ENCODE measurements around the gene ACSS1. TPM values are rescaled to one million over a fixed set of nuclear protein-coding genes. Genes with fewer than 3 reads are reported as not detected.

Gene ACSS1
- total RNA-seq, 1 donor from 2014 or later = 19.5 TPM

- peak overlapping the region; percentile 92 to 96 for H3K27ac ChIP-seq
- peak in 1 of 2 donors; percentile 88 for DNase-seq (ENCODE audit: low spot score in 2 of 2)
Measured at GRCh38 chr20:25053255-25054031, 4.5 kb downstream of the ACSS1 start.

DNA sequence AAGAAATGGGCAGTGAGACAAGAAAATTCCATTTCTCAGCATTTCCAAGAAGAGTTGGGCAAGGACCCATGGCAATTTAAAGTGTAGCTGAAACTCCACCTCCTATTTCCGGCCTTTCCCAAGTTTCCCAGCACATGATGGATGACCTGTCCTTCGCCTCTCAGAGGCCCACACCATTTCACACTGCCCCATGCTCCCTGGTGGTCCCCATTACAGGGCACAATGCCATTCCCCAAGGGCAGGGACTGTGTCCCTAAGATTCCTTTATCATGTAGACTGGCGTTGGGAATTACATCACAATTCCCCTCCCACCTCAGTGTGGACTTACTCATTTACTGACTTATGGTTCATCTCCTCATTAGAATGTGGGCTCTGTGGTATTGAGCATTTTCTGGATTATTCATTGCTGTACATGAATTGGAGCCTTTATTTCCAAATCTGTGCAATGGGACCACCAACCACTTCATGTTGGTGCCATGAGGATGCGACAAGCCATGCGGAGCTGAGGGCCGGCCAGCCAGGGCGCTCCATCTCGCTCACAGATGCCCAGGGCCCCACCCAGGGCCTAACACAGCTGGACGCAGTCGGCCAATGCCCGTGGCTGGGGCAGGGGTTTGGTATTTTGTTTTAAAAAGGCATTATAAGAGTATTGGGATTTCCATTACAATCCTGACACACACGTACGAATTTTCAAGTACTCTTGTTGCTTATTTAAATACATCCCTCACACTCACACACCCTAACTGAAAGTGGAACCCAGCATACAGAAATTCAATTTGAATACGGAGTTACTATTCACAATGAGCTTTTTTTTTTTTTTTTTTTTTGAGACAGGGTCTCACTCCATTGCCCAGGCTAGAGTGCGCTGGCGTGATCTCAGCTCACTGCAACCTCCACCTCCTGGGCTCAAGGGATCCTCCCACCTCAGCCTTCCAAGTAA is 5.4 kb downstream of the ACSS1 start:
- intact Hi-C loops (cut with DNase I) = loop anchor here (1.0 to 10.0 kb wide), 8 partner anchors 12 to 1898 kb away; partner anchors contain the start of genes NANP, NXT1 and SYNDIG1
- H3K4me3 ChIP-seq = peak overlapping the region; percentile 18 to 43
- H3K27ac ChIP-seq = peak overlapping the region; percentile 92 to 96
- peaks cover 48 to 89% of the 10 kb centered on the region in 2 donors for H3K4me1 ChIP-seq
- no peaks in the 10 kb centered on the region for H3K27me3 ChIP-seq
- TF ChIP-seq CTCF (IDR thresholded peaks at IDR 0.05) = no peak
- peaks cover 0 to 3% of the 10 kb centered on the region in 2 donors for H3K36me3 ChIP-seq
- peak in 1 of 2 donors; percentile 91 for DNase-seq (ENCODE audit: low spot score in 2 of 2)
- H3K9me3 ChIP-seq = no peaks in the 10 kb centered on the region

More at GRCh38 chr20:25053255-25054031, 4.5 kb downstream of the ACSS1 start:
- TF ChIP-seq CTCF (IDR thresholded peaks at IDR 0.05) = no peak
- intact Hi-C loops (cut with DNase I) = loop anchor here (2.0 to 10.0 kb wide), 7 partner anchors 173 to 1899 kb away; partner anchors contain the start of genes NANP, NXT1 and SYNDIG1
- no peaks in the 10 kb centered on the region for H3K27me3 ChIP-seq
- H3K36me3 ChIP-seq = no peaks in the 10 kb centered on the region
- H3K4me3 ChIP-seq = peak overlapping the region; percentile 18 to 43
- no peaks in the 10 kb centered on the region for H3K9me3 ChIP-seq
- peaks cover 48 to 84% of the 10 kb centered on the region in 2 donors for H3K4me1 ChIP-seq

GRCh38 chr20:25051386-25052155 is 6.4 kb downstream of the ACSS1 start:
- Histone ChIP-seq H3K4me3 (no peak overlapping the region), H3K27me3 (no peaks in the 10 kb centered on the region), H3K27ac (peak overlapping the region; percentile 92 to 96), H3K36me3 (peaks cover 8 to 9% of the 10 kb centered on the region in 2 donors), H3K9me3 (no peaks in the 10 kb centered on the region), H3K4me1 (peaks cover 45 to 88% of the 10 kb centered on the region in 2 donors)
- intact Hi-C loops (cut with DNase I) = loop anchor here (1.0 to 10.0 kb wide), 8 partner anchors 11 to 1897 kb away; partner anchors contain the start of genes NANP, NXT1 and SYNDIG1
- peak in 1 of 2 donors; percentile 64 for DNase-seq (ENCODE audit: low spot score in 2 of 2)
- no peak for TF ChIP-seq CTCF (IDR thresholded peaks at IDR 0.05)

DNA sequence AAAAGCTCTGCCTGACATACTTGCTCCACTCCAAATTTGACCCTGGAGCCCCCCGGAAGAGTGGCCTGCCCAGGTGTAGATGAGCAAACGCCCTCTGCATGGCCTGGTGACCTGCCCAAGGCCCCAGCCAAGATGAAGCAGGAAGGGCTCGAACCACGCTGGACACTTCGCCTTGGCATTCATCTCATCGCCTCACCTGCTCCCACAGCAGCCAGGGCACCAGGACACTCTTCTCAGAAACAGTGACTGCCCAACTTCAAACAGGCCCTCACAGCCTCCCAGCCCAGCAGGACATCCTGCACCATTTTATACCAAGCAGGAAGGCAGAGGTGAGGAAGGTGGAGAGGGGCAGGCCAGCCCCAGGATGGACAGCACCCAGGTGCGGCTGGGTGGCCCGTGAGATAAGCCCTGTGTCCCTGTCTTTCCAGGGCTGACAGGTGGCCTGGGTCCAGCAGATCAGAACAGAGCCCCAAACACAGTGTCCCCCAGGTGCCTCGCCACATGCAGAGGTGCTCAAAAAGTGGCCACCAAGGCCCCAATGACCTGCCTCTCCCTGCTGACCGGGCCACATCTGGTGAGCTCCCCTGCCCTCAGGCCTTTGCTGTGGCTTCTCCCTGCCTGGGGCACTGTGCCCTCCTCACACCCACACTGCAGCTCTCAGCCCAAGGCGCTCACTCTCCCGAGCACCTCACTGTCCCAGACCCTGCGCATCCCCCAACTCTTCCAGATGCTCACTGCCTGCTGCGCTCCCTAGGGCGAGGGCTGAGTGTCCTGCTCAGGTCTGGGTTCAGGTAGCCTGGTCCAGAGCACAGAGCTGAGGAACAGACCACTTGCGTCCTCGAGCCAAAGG is 7.2 kb downstream of the ACSS1 start:
- Histone ChIP-seq H3K27ac (peak overlapping the region; percentile 92 to 96), H3K4me1 (peaks cover 41 to 87% of the 10 kb centered on the region in 2 donors), H3K4me3 (no peak overlapping the region), H3K36me3 (peaks cover 15% of the 10 kb centered on the region in 2 donors), H3K9me3 (no peaks in the 10 kb centered on the region), H3K27me3 (no peaks in the 10 kb centered on the region)
- intact Hi-C loops (cut with DNase I) = loop anchor here (10.0 kb wide), 6 partner anchors 484 to 1896 kb away; partner anchors contain the start of genes NANP, NXT1 and SYNDIG1
- no peak for TF ChIP-seq CTCF (IDR thresholded peaks at IDR 0.05)
- DNase-seq (ENCODE audit: low spot score in 2 of 2) = peak in 1 of 2 donors; percentile 61

All from ascending aorta (tissue), 2 donors.